Gastroesophageal sphincter (tissue), 3 donors: ENCODE measurements around the gene USP24.
"Not testable (repeated sequence)": the region's sequence is repeated elsewhere in the genome, so short reads cannot be mapped to it uniquely, and the experiment has no call there.

Experiments
- CTCF ChIP-seq, 4 experiments: fragments of 200-600 bp in 2 of 4; fragments of 450-650 bp in 2 of 4; sonication (generic) in 1 of 4; IDR thresholded peaks; one replicate each; pipeline ENCODE4 v1.5.1; 2017 to 2019; ENCODE audit warnings: antibody characterized with exemption in 4 of 4, mild to moderate bottlenecking in 2 of 4, moderate library complexity in 2 of 4
- EP300 ChIP-seq: sonication (generic); formaldehyde crosslinking; IDR thresholded peaks from one replicate; pipeline ENCODE4 v1.6.1; 2017; ENCODE audit warnings: antibody characterized with exemption, mild to moderate bottlenecking

DNA sequence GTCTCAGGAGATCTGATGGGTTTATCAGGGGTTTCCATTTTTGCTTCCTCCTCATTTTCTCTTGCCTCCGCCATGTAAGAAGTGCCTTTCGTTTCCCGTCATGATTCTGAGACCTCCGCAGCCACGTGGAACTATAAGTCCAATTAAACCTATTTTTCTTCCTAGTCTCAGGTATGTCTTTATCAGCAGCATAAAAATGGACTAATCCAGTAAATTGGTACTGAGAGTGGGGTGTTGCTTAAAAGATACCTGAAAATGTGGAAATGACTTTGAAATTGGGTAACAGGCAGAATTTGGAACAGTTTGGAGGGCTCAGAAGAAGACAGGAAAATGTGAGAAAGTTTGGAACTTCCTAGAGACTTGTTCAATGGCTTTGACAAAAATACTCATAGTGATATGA, 184.1 kb downstream of the USP24 start:
- TF ChIP-seq CTCF (IDR thresholded peaks at IDR 0.05); EP300: not testable (repeated sequence)
